ENCODE results near the gene FAM240B.

DNA sequence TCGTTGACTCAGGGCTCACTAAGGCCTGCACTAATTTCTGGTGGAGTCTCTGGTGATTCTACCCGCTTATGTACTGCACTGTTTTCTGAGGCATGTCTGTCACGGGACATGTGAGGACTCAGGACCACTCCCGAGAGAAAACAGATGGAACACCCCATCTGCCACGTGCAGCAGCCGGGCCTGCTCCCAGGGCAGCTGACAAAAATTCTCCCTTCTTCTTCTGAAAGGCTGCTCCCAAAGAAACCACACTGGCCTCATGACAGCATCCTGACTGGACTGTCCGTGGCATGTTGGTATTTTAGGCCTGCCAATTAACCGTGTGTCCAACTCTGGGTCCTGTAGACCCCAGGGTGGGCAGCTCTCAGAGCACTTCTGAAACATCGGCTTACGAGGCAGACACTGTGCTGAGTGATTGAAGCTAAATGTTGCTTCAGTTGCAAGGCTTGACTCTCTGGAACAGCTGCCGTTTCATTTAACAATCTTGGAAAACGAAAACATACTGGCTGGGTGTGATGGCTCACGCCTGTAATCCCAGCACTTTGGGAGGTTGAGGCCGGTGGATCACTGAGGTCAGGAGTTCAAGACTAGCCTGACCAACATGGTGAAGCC is 39.0 kb downstream of the FAM240B start:
- TF ChIP-seq, protein P1, sequence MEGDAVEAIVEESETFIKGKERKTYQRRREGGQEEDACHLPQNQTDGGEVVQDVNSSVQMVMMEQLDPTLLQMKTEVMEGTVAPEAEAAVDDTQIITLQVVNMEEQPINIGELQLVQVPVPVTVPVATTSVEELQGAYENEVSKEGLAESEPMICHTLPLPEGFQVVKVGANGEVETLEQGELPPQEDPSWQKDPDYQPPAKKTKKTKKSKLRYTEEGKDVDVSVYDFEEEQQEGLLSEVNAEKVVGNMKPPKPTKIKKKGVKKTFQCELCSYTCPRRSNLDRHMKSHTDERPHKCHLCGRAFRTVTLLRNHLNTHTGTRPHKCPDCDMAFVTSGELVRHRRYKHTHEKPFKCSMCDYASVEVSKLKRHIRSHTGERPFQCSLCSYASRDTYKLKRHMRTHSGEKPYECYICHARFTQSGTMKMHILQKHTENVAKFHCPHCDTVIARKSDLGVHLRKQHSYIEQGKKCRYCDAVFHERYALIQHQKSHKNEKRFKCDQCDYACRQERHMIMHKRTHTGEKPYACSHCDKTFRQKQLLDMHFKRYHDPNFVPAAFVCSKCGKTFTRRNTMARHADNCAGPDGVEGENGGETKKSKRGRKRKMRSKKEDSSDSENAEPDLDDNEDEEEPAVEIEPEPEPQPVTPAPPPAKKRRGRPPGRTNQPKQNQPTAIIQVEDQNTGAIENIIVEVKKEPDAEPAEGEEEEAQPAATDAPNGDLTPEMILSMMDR (IDR thresholded peaks at IDR 0.05), result no peak
- no peak for TF ChIP-seq POLR2A (IDR thresholded peaks at IDR 0.05)

Measured in adrenal gland (tissue), 5 donors.